HCT116 (cell line): ENCODE data around the gene LAMC2. TPM values are rescaled to one million over a fixed set of nuclear protein-coding genes. Genes with fewer than 3 reads are reported as not detected.

Experiments
- ATAC-seq: fragments of 200-7000 bp; cut with Tn5 transposase; 2 replicates; pipeline ENCODE4 v1.9.1; 2020; ENCODE audit warnings: mild to moderate bottlenecking, moderate library complexity
- BruUV-seq: library from RNA; stranded (reverse); fragments of 400-500 nt; replicated peaks from 2 replicates; lab custom pipeline; 2021; lab: Mats Ljungman, UMichigan
- CTCF ChIA-PET: fragments of 300-600 bp; sonication (Branson Sonifier 250); formaldehyde crosslinking; loops from one replicate; lab custom pipeline; 2021; ENCODE audit warnings: antibody characterized with exemption; lab: Charles Lee
- POLR2A ChIA-PET: fragments of 300-600, 350-600 bp; sonication (Branson Sonifier 250); formaldehyde crosslinking; loops from one replicate; lab custom pipeline; 2021; ENCODE audit warnings: antibody characterized with exemption; lab: Charles Lee
- RAD21 ChIA-PET, 2 experiments: fragments of 300-600 bp; sonication (Branson Sonifier 250); formaldehyde crosslinking; loops; one replicate each; lab custom pipeline; 2023; ENCODE audit warnings: low total read pairs in 2 of 2; ENCODE audit not compliant: uncharacterized antibody in 2 of 2, unreplicated experiment in 2 of 2, low non-redundant PET in 1 of 2; lab: Charles Lee
- DNase-seq: peaks from one replicate; pipeline ENCODE4 v3.0.0-alpha.2; 2010; ENCODE audit warnings: low read depth, low spot score
- H2AFZ ChIP-seq: fragments of 200-600 bp; shearing (Covaris generic), sonication (generic); 2 replicates; pipeline ENCODE4 v1.6.1; 2017; ENCODE audit warnings: low read depth, mixed run types, mixed read lengths, antibody characterized with exemption, low read length; ENCODE audit not compliant: poor library complexity, severe bottlenecking
- H3K27ac ChIP-seq: 2 replicates; pipeline ENCODE4 v1.5.1; 2012; ENCODE audit warnings: low read depth, low read length
- H3K27me3 ChIP-seq: fragments of 200-600 bp; sonication (generic); 2 replicates; pipeline ENCODE4 v1.6.1; 2016; ENCODE audit warnings: mixed run types, low read length, mixed read lengths; ENCODE audit not compliant: insufficient read depth
- H3K36me3 ChIP-seq, 2 experiments: fragments of 200-500 bp in 1 of 2; fragments of 200-600 bp in 1 of 2; sonication (Bioruptor generic) in 1 of 2; sonication (generic) in 1 of 2; 2 replicates each; pipeline versions ENCODE4 v1.5.1 to v1.6.1; 2014 to 2016; ENCODE audit warnings: low read length in 2 of 2, inconsistent platforms in 1 of 2, mixed read lengths in 1 of 2, mixed run types in 1 of 2; ENCODE audit not compliant: insufficient read depth in 2 of 2, control insufficient read depth in 1 of 2
- H3K4me1 ChIP-seq, 2 experiments: fragments of 200-600 bp in 1 of 2; sonication (generic) in 1 of 2; 2 replicates each; pipeline versions ENCODE4 v1.5.1 to v1.6.1; 2012 to 2017; ENCODE audit warnings: low read length in 2 of 2, inconsistent platforms in 1 of 2, mild to moderate bottlenecking in 1 of 2, mixed read lengths in 1 of 2, mixed run types in 1 of 2, moderate library complexity in 1 of 2; ENCODE audit not compliant: insufficient read depth in 2 of 2, control insufficient read depth in 1 of 2
- H3K4me2 ChIP-seq: fragments of 200-600 bp; sonication (generic); 2 replicates; pipeline ENCODE4 v1.6.1; 2017; ENCODE audit warnings: mixed run types, low read length, mixed read lengths
- H3K4me3 ChIP-seq, 2 experiments: fragments of 200-600 bp in 1 of 2; sonication (generic) in 1 of 2; replicated peaks in 1 of 2; 2 replicates each; pipeline ENCODE4 v1.5.1; 2011 to 2016; ENCODE audit warnings: low read length in 2 of 2, control low read depth in 1 of 2, low read depth in 1 of 2, mild to moderate bottlenecking in 1 of 2, mixed read lengths in 1 of 2, mixed run types in 1 of 2
- H3K79me2 ChIP-seq: fragments of 200-600 bp; sonication (generic); 2 replicates; pipeline ENCODE4 v1.6.1; 2017; ENCODE audit warnings: mild to moderate bottlenecking, mixed run types, low read length, moderate library complexity, mixed read lengths; ENCODE audit not compliant: insufficient read depth
- H3K9ac ChIP-seq: fragments of 200-600 bp; sonication (generic); 2 replicates; pipeline ENCODE4 v1.6.1; 2016; ENCODE audit warnings: low read length, mixed read lengths
- H3K9me2 ChIP-seq: fragments of 200-600 bp; sonication (generic), shearing (Covaris generic); 2 replicates; pipeline ENCODE4 v1.6.1; 2017; ENCODE audit warnings: mixed run types, mild to moderate bottlenecking, moderate library complexity; ENCODE audit not compliant: insufficient read depth
- H3K9me3 ChIP-seq, 2 experiments: fragments of 200-500 bp in 1 of 2; fragments of 200-600 bp in 1 of 2; sonication (Bioruptor generic) in 1 of 2; sonication (generic) in 1 of 2; 2 replicates each; pipeline ENCODE4 v1.6.1; 2014 to 2017; ENCODE audit warnings: low read length in 2 of 2, mixed read lengths in 2 of 2, inconsistent platforms in 1 of 2, low read depth in 1 of 2, mild to moderate bottlenecking in 1 of 2, mixed run types in 1 of 2, moderate library complexity in 1 of 2; ENCODE audit not compliant: control insufficient read depth in 1 of 2, insufficient read depth in 1 of 2
- H4K20me1 ChIP-seq: fragments of 200-600 bp; sonication (generic), shearing (Covaris generic); 2 replicates; pipeline ENCODE4 v1.6.1; 2017; ENCODE audit warnings: mixed run types, mild to moderate bottlenecking, moderate library complexity; ENCODE audit not compliant: insufficient read depth
- CEBPB ChIP-seq: IDR thresholded peaks from 2 replicates; pipeline ENCODE4 v1.6.1; 2012; ENCODE audit warnings: low read depth
- EGR1 ChIP-seq: IDR thresholded peaks from 2 replicates; pipeline ENCODE4 v1.6.1; 2012; ENCODE audit warnings: low read depth
- ELF1 ChIP-seq: IDR thresholded peaks from 2 replicates; pipeline ENCODE4 v1.6.1; 2012; ENCODE audit warnings: low read depth, borderline replicate concordance
- EZH2phosphoT487 ChIP-seq: fragments of 200-600 bp; IDR thresholded peaks from 2 replicates; pipeline ENCODE4 v1.6.1; 2018; ENCODE audit warnings: antibody characterized with exemption, borderline replicate concordance
- FOSL1 ChIP-seq: IDR thresholded peaks from 2 replicates; pipeline ENCODE4 v1.6.1; 2012; ENCODE audit warnings: low read depth
- POLR2A ChIP-seq: IDR thresholded peaks from 2 replicates; pipeline ENCODE4 v1.7.0; 2011; ENCODE audit warnings: borderline replicate concordance; ENCODE audit not compliant: insufficient read depth, insufficient read length; ENCODE audit errors: extremely low read depth
- SIN3A ChIP-seq: IDR thresholded peaks from 2 replicates; pipeline ENCODE4 v1.6.1; 2012; ENCODE audit warnings: low read depth
- SRF ChIP-seq: IDR thresholded peaks from 2 replicates; pipeline ENCODE4 v1.6.1; 2012; ENCODE audit warnings: low read depth
- TCF7L2 ChIP-seq: IDR thresholded peaks from 2 replicates; pipeline ENCODE4 v1.7.0; 2011; ENCODE audit warnings: borderline replicate concordance, inconsistent platforms; ENCODE audit not compliant: insufficient read depth, insufficient read length; ENCODE audit errors: extremely low read depth
- ZFX ChIP-seq: fragments of 450-650 bp; IDR thresholded peaks from 2 replicates; pipeline ENCODE4 v1.6.1; 2017
- intact Hi-C: fragments of 100-400 bp; cut with micrococcal nuclease; formaldehyde crosslinking; loops from 2 replicates; pipeline ENCODE4 v1.10.0; 2022
- total RNA-seq: library from RNA; stranded (reverse); gene quantifications from one replicate; pipeline ENCODE4 v1.2.1, GENCODE V29; 2021; ENCODE audit not compliant: unreplicated experiment
- TF ChIP-seq, protein P1 (sequence below): IDR thresholded peaks from 2 replicates; pipeline ENCODE4 v1.6.1; 2012; ENCODE audit warnings: low read depth
- TF ChIP-seq, protein P2 (sequence below): IDR thresholded peaks from 2 replicates; pipeline ENCODE4 v1.6.1; 2012
- TF ChIP-seq, protein P3 (sequence below), 3 experiments: fragments of 200-600 bp in 1 of 3; sonication (generic) in 1 of 3; IDR thresholded peaks in 2 of 3; conservative IDR thresholded peaks in 1 of 3; 2 replicates each; pipeline ENCODE4 v1.5.1; 2012 to 2017; ENCODE audit warnings: low read depth in 2 of 3, low read length in 2 of 3, antibody characterized with exemption in 1 of 3, borderline replicate concordance in 1 of 3, control low read depth in 1 of 3, mild to moderate bottlenecking in 1 of 3, mixed read lengths in 1 of 3, mixed run types in 1 of 3, moderate library complexity in 1 of 3; ENCODE audit not compliant: insufficient read depth in 1 of 3
- TF ChIP-seq, protein P4 (sequence below): IDR thresholded peaks from 2 replicates; pipeline ENCODE4 v1.6.1; 2012
- TF ChIP-seq, protein P5 (sequence below): IDR thresholded peaks from 2 replicates; pipeline ENCODE4 v1.6.1; 2011; ENCODE audit warnings: mild to moderate bottlenecking, low read length, moderate library complexity; ENCODE audit not compliant: insufficient replicate concordance; ENCODE audit errors: extremely low read depth

Gene LAMC2
- total RNA-seq, 1 experiment from 2014 or later, result 22.2 TPM

DNA sequence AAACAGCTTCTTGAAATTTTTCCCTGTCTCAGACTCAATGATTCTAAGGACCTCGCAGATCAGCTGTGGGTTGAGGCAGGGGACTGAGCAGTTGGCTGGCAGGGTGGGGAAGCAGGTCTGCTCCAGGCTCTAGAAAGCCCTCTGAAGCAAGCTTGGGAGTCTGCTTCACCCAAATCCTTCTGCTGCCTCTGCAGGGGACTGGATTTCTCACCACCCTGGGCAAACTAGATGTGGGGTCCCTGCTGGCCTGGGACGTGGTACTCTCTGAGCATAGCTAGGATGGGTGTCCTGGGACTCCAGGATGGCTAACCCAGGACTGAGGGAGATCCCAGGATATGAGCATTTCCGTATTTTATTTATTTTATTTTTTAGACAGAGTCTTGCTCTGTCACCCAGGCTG is 89.3 kb downstream of the LAMC2 start:
- no peaks in the 10 kb centered on the region for H3K9me2 ChIP-seq
- BruUV-seq, result no TSS peak
- no peak overlapping the region for H3K27ac ChIP-seq
- no peaks in the 10 kb centered on the region for H3K9me3 ChIP-seq
- POLR2A ChIA-PET, result no interaction called here
- RAD21 ChIA-PET, result interaction anchor here in 1 of 2 experiments (0.6 kb wide), 1 partner anchor 239 kb away, joined by 3 read pairs; no protein-coding TSS in a partner anchor
- TF ChIP-seq SRF, result no peak
- no peak for TF ChIP-seq ELF1
- TF ChIP-seq FOSL1, result no peak
- TF ChIP-seq EGR1, result no peak
- no peak for TF ChIP-seq EZH2phosphoT487
- TF ChIP-seq, protein P1, sequence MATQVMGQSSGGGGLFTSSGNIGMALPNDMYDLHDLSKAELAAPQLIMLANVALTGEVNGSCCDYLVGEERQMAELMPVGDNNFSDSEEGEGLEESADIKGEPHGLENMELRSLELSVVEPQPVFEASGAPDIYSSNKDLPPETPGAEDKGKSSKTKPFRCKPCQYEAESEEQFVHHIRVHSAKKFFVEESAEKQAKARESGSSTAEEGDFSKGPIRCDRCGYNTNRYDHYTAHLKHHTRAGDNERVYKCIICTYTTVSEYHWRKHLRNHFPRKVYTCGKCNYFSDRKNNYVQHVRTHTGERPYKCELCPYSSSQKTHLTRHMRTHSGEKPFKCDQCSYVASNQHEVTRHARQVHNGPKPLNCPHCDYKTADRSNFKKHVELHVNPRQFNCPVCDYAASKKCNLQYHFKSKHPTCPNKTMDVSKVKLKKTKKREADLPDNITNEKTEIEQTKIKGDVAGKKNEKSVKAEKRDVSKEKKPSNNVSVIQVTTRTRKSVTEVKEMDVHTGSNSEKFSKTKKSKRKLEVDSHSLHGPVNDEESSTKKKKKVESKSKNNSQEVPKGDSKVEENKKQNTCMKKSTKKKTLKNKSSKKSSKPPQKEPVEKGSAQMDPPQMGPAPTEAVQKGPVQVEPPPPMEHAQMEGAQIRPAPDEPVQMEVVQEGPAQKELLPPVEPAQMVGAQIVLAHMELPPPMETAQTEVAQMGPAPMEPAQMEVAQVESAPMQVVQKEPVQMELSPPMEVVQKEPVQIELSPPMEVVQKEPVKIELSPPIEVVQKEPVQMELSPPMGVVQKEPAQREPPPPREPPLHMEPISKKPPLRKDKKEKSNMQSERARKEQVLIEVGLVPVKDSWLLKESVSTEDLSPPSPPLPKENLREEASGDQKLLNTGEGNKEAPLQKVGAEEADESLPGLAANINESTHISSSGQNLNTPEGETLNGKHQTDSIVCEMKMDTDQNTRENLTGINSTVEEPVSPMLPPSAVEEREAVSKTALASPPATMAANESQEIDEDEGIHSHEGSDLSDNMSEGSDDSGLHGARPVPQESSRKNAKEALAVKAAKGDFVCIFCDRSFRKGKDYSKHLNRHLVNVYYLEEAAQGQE, result no peak
- no peak for TF ChIP-seq POLR2A
- TF ChIP-seq, protein P2, sequence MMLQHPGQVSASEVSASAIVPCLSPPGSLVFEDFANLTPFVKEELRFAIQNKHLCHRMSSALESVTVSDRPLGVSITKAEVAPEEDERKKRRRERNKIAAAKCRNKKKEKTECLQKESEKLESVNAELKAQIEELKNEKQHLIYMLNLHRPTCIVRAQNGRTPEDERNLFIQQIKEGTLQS, result no peak
- no peak for TF ChIP-seq ZFX
- TF ChIP-seq CEBPB, result no peak
- TF ChIP-seq, protein P3, sequence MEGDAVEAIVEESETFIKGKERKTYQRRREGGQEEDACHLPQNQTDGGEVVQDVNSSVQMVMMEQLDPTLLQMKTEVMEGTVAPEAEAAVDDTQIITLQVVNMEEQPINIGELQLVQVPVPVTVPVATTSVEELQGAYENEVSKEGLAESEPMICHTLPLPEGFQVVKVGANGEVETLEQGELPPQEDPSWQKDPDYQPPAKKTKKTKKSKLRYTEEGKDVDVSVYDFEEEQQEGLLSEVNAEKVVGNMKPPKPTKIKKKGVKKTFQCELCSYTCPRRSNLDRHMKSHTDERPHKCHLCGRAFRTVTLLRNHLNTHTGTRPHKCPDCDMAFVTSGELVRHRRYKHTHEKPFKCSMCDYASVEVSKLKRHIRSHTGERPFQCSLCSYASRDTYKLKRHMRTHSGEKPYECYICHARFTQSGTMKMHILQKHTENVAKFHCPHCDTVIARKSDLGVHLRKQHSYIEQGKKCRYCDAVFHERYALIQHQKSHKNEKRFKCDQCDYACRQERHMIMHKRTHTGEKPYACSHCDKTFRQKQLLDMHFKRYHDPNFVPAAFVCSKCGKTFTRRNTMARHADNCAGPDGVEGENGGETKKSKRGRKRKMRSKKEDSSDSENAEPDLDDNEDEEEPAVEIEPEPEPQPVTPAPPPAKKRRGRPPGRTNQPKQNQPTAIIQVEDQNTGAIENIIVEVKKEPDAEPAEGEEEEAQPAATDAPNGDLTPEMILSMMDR (IDR thresholded peaks at IDR 0.05 in 2 of 3, conservative IDR thresholded peaks at IDR 0.05 in 1 of 3; ENCODE audit: borderline replicate concordance in 1 of 3, insufficient read depth in 1 of 3, low read depth in 2 of 3, low read length in 2 of 3), result no peak
- no peak for TF ChIP-seq TCF7L2
- TF ChIP-seq, protein P4, sequence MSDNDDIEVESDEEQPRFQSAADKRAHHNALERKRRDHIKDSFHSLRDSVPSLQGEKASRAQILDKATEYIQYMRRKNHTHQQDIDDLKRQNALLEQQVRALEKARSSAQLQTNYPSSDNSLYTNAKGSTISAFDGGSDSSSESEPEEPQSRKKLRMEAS, result no peak
- no peak for TF ChIP-seq SIN3A
- TF ChIP-seq, protein P5, sequence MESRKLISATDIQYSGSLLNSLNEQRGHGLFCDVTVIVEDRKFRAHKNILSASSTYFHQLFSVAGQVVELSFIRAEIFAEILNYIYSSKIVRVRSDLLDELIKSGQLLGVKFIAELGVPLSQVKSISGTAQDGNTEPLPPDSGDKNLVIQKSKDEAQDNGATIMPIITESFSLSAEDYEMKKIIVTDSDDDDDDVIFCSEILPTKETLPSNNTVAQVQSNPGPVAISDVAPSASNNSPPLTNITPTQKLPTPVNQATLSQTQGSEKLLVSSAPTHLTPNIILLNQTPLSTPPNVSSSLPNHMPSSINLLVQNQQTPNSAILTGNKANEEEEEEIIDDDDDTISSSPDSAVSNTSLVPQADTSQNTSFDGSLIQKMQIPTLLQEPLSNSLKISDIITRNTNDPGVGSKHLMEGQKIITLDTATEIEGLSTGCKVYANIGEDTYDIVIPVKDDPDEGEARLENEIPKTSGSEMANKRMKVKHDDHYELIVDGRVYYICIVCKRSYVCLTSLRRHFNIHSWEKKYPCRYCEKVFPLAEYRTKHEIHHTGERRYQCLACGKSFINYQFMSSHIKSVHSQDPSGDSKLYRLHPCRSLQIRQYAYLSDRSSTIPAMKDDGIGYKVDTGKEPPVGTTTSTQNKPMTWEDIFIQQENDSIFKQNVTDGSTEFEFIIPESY, result no peak
- intact Hi-C loops, result no loop called here
- no peak overlapping the region for H3K9ac ChIP-seq
- H2AFZ ChIP-seq, result no peak overlapping the region
- ATAC-seq (no peak), DNase-seq (no peak)
- H3K27me3 ChIP-seq, result no peaks in the 10 kb centered on the region
- no peak overlapping the region for H3K4me2 ChIP-seq
- H3K79me2 ChIP-seq, result no peaks in the 10 kb centered on the region
- CTCF ChIA-PET, result no interaction called here
- H3K36me3 ChIP-seq, result no peaks in the 10 kb centered on the region
- no peak overlapping the region for H3K4me3 ChIP-seq
- no peaks in the 10 kb centered on the region for H4K20me1 ChIP-seq
- H3K4me1 ChIP-seq, result peaks cover 0 to 15% of the 10 kb centered on the region in 2 experiments; a peak in 2 of 4 replicates
